ENCODE results near the gene FRMD4B. TPM values are rescaled to one million over a fixed set of nuclear protein-coding genes. Genes with fewer than 3 reads are reported as not detected.

Gene FRMD4B
- total and polyA plus RNA-seq, 7 donors, result 1.1 to 4.0 (median 2.9) TPM

DNA sequence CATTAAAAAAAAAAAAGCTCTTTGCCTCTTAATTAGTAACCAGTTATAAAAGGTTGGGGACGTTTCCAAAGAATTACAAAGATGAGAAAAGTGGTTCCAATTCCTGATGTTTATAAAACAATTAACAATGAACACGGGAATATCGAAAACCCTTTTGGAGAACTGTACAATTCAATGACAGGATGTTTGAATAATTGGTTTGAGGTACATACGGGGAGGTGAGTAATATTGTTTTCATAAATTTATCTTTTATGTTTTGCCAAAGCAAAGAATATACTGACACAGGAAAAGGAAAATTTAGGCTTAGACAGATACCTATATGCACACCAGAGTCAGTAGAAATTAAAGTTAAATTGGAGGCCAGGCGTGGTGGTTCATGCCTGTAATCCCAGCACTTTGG is 168.9 kb downstream of the FRMD4B start:
- H3K27me3 ChIP-seq (ENCODE audit: insufficient read depth in 3 of 3, low read length in 2 of 3), result no peaks in the 10 kb centered on the region
- intact Hi-C loops (cut with DNase I), result no loop called here
- H3K9me3 ChIP-seq, result no peaks in the 10 kb centered on the region
- 63 to 69% (median 67%) methylated on average over 5 of the region's 5 CpGs for WGBS, 3 donors
- no peak overlapping the region for H3K27ac ChIP-seq
- no peak overlapping the region for H3K4me3 ChIP-seq
- DNase-seq (no peak), ATAC-seq (no peak)
- H3K4me1 ChIP-seq, result no peaks in the 10 kb centered on the region
- no peaks in the 10 kb centered on the region for H3K36me3 ChIP-seq (ENCODE audit: insufficient read depth in 1 of 2, low read depth in 1 of 2)
- TF ChIP-seq, protein P1, sequence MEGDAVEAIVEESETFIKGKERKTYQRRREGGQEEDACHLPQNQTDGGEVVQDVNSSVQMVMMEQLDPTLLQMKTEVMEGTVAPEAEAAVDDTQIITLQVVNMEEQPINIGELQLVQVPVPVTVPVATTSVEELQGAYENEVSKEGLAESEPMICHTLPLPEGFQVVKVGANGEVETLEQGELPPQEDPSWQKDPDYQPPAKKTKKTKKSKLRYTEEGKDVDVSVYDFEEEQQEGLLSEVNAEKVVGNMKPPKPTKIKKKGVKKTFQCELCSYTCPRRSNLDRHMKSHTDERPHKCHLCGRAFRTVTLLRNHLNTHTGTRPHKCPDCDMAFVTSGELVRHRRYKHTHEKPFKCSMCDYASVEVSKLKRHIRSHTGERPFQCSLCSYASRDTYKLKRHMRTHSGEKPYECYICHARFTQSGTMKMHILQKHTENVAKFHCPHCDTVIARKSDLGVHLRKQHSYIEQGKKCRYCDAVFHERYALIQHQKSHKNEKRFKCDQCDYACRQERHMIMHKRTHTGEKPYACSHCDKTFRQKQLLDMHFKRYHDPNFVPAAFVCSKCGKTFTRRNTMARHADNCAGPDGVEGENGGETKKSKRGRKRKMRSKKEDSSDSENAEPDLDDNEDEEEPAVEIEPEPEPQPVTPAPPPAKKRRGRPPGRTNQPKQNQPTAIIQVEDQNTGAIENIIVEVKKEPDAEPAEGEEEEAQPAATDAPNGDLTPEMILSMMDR (IDR thresholded peaks at IDR 0.05), result no peak

DNA sequence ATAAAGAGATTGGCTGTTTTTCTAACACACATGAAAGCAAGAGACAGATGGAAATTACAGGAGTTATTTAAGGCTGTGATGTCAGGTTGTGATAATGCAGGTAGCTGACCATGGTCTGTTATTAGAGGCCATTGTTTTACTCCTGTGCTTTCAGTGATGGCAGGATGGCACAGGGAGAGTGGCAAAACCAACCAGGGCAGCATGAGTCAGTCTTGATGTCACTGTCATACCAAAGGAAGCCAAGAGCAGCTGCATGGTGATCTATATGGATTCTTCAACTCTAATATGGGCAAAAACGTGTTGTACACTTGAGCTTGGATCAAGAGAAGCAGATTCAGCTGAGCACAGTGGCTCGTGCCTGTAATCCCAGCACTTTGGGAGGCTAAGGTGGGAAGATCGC is 171.6 kb downstream of the FRMD4B start:
- DNase-seq, result no peak
- Histone ChIP-seq H3K27me3 (ENCODE audit: insufficient read depth in 3 of 3, low read length in 2 of 3) (no peaks in the 10 kb centered on the region), H3K4me3 (no peak overlapping the region), H3K36me3 (ENCODE audit: insufficient read depth in 1 of 2, low read depth in 1 of 2) (no peaks in the 10 kb centered on the region), H3K4me1 (no peaks in the 10 kb centered on the region), H3K9me3 (no peaks in the 10 kb centered on the region), H3K27ac (no peak overlapping the region)
- peak in 1 of 4 donors; percentile 45 for ATAC-seq
- TF ChIP-seq, protein P1 (IDR thresholded peaks at IDR 0.05), result no peak
- intact Hi-C loops (cut with DNase I), result no loop called here
- 29 to 36% (median 29%) methylated on average over 3 of the region's 3 CpGs for WGBS, 3 donors

DNA sequence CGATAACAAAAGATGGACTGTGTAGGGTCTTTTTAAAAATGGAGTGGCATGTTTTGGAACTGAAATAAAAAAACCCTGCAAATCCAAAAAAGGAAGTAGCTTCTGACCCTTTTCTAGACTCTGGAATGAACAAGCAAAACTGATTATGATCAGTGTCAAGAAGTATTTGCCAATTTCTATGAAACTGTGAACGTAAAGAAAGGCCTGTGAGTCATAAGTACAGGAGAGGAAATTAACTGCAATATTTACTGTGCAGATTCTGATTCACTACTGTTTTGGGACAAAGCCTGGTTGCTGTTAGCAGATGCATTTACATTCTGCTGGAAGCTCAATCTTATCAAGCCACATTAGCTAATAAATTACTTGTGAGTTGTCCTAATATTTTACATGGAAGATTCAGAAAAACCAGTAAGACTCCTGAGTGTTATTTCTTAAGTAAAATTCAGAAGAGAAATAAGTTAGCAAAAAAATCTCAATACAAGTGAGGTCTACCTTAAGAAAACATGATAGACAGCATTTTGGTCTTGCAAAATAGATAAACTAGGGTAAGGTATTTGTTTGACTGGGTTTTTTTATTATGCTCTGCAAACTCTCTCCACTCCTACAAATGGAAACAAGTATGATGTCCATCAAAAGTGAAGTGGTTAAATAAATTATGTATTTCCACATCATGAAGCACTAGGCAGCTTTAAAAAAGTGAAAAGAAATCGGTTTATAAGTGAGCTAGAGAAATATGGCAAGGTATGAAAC is 173.3 kb downstream of the FRMD4B start:
- no peak overlapping the region for H3K27ac ChIP-seq
- WGBS, 3 donors, result 75 to 79% (median 77%) methylated on average over 3 of the region's 3 CpGs
- no peak for DNase-seq

GRCh38 chr3:69210068-69210730 is 175.7 kb downstream of the FRMD4B start:
- TF ChIP-seq, protein P1 (IDR thresholded peaks at IDR 0.05), result no peak
- Histone ChIP-seq H3K27ac (no peak overlapping the region), H3K27me3 (ENCODE audit: insufficient read depth in 3 of 3, low read length in 2 of 3) (no peaks in the 10 kb centered on the region), H3K9me3 (no peaks in the 10 kb centered on the region), H3K36me3 (ENCODE audit: insufficient read depth in 1 of 2, low read depth in 1 of 2) (no peaks in the 10 kb centered on the region), H3K4me1 (no peaks in the 10 kb centered on the region), H3K4me3 (no peak overlapping the region)
- 87 to 92% (median 90%) methylated on average over 5 of the region's 5 CpGs for WGBS, 3 donors
- intact Hi-C loops (cut with DNase I), result no loop called here
- no peak for DNase-seq
- no peak for ATAC-seq

More for the DNA sequence above, 173.3 kb downstream of the FRMD4B start:
- no peaks in the 10 kb centered on the region for H3K4me1 ChIP-seq
- TF ChIP-seq, protein P1 (IDR thresholded peaks at IDR 0.05), result no peak
- intact Hi-C loops (cut with DNase I), result no loop called here
- no peaks in the 10 kb centered on the region for H3K36me3 ChIP-seq (ENCODE audit: insufficient read depth in 1 of 2, low read depth in 1 of 2)
- ATAC-seq, result no peak
- no peaks in the 10 kb centered on the region for H3K27me3 ChIP-seq (ENCODE audit: insufficient read depth in 3 of 3, low read length in 2 of 3)
- no peak overlapping the region for H3K4me3 ChIP-seq
- H3K9me3 ChIP-seq, result no peaks in the 10 kb centered on the region
